Omental fat pad (tissue), 4 donors: ENCODE measurements around the gene SLC12A8. TPM values are rescaled to one million over a fixed set of nuclear protein-coding genes. Genes with fewer than 3 reads are reported as not detected.

Experiments used
- ATAC-seq: fragments of 150-250 bp; one replicate; pipeline ENCODE4 v1.9.1; 2016; ENCODE audit warnings: mild to moderate bottlenecking, moderate library complexity; ENCODE audit not compliant: low FRiP score
- DNase-seq: peaks from one replicate; pipeline ENCODE4 v3.0.0-alpha.2; 2019; ENCODE audit warnings: low spot score
- CTCF ChIP-seq, 3 donors: fragments of 450-650 bp; IDR thresholded peaks; one replicate each; pipeline ENCODE4 v1.5.1; 2016 to 2017; ENCODE audit warnings: antibody characterized with exemption in 3 of 3, mild to moderate bottlenecking in 3 of 3, moderate library complexity in 2 of 3
- total RNA-seq, 4 donors: library from RNA; depleted of rRNA; stranded (reverse); fragments of >200 nt; gene quantifications; one replicate each; pipeline ENCODE4 v1.1.0, GENCODE V29; 2016

SLC12A8 gene
- total RNA-seq, 4 donors from 2014 or later: 2.6 to 65.3 (median 8.7) TPM; not detected in 1

DNA sequence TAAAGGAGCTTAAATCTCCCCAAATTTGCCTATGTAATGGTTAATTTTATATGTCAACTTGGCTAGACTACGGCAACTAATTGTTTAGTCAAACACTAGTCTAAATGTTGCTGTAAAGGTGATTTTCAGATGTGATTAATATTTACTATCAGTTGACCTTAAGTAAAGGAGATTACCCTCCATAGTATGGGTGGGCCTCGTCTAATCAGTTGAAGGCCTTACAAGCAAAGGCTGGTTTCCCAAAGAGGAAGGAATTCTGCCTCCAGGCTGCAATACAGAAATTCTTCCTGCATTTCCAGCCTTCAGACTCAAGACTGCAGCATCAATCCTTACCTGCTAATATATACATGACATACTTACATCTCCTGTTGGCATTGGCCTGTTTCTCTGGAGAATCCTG lies 23.6 kb downstream of the SLC12A8 start:
- DNase-seq (no peak), ATAC-seq (no peak)
- TF ChIP-seq CTCF (IDR thresholded peaks at IDR 0.05): no peak

- ATAC-seq (no peak), DNase-seq (no peak)
- TF ChIP-seq CTCF (IDR thresholded peaks at IDR 0.05): no peak
These were observed 25.0 kb downstream of the SLC12A8 start for GRCh38 chr3:125187599-125187910.

GRCh38 chr3:125186800-125187598 lies 25.5 kb downstream of the SLC12A8 start:
- ATAC-seq (no peak), DNase-seq (no peak)
- TF ChIP-seq CTCF (IDR thresholded peaks at IDR 0.05): no peak

DNA sequence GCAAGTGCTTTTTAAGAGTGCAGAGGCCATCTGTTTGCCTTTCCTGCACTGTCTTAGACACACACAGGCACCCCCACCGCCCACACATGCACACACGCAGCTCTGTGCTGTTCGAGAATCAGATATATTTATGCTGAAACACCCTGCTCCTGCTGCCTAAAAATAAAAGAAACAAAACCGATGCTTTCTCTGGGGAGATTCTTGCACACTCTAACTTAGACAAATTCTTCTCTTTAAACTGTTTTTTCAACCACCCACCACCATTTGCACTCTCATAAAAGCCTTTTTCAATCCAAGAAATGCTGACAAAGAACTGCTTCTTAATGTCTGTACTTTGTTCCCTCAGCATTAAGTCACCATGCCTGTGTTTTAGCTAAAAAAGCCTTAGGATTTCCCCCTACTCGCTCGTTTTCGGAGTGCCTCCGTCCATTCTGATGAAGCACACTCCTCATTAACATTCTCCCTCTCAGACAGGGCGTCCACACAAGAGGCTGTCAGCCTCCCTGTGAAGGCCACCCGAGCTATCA lies 26.2 kb downstream of the SLC12A8 start:
- DNase-seq (no peak), ATAC-seq (peak; percentile 45)

GRCh38 chr3:125185805-125186204 lies 26.7 kb downstream of the SLC12A8 start:
- ATAC-seq (no peak), DNase-seq (no peak)
- TF ChIP-seq CTCF (IDR thresholded peaks at IDR 0.05): no peak

More for the DNA sequence above, 26.2 kb downstream of the SLC12A8 start:
- TF ChIP-seq CTCF (IDR thresholded peaks at IDR 0.05): no peak

DNA sequence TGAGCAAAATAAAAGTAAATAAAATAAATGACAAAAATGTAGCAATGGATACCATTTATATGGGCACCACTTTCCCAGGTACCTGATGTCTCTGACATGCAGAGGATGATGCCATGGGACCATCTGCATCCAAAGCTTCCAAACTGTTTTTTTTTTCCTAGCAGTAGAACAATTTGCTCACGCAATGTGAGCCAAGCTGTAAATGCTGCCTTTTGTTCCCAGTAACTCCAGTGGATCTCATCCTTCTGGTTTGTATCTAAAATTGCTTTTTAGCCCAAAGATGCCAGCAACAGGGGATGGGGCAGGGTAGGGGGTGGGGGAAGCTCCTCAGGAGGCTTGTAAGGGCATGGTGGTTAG lies 32.7 kb downstream of the SLC12A8 start:
- DNase-seq (no peak), ATAC-seq (no peak)
- TF ChIP-seq CTCF (IDR thresholded peaks at IDR 0.05): no peak
